Stimulated activated CD8-positive, alpha-beta memory T cell treated with anti-CD3 and anti-CD28 coated beads, Interleukin-4, amount 100 ng/mL, for 24 hours (primary cell): ENCODE results near the gene KXD1.

Experiments
- DNase-seq: peaks from one replicate; pipeline ENCODE4 v3.0.0-alpha.2; 2020; ENCODE audit warnings: low read depth

KXD1 gene

DNA sequence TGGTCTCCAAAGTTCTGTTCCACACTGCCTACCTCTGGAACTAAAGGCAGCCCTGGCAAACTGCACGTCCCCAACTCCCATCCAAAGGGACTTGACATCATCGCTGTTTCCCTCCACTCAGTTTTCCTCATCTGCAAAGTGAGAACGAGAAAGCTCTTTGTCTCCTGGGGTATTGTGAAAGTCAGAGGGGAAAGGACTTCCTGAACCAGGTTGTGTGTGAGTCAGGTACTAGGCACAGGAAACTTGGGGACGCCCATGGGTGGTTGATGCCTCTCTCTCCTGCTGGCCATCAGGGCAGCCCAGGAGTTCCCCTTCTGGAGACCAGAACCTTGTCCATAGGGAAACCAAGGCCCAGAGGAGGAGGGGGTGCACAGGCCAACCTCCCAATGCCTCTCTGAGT lies 44.2 kb downstream of the KXD1 start:
- no peak for DNase-seq

DNA sequence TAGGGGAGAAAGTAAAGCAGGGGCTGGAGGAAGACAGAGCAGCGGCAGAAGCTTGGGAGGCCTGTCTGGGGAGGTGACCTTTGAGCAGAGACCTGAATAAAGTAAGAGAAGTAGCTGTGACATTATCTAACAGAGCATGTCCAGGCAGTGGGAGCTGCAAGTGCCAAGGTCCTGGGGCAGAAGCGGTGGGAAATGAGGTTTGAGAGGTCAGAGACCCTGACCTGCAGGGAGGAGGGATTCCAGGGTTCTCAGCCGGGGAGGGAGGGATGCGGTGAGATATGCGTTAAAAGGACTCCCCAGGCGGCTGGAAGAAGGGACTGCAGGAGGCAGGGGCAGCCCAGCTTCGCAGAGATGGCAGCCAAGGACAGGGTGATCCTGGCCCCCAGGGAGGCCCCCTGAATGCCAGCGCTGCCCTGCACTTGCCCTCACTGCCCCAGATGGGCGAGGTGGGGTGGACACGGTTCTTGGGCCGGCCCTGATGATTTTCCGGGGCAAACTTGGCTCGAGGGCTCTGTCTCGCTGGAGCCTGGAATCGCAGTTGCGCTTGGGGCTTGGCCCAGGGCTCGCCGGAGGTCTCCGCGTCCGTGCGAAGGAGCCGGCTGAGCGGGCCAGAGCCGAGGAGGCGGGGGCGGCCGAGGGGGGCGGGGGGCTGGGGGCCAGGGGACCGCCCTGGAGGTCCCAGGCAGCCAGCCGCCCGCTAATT lies 45.7 kb downstream of the KXD1 start:
- DNase-seq, result no peak

DNA sequence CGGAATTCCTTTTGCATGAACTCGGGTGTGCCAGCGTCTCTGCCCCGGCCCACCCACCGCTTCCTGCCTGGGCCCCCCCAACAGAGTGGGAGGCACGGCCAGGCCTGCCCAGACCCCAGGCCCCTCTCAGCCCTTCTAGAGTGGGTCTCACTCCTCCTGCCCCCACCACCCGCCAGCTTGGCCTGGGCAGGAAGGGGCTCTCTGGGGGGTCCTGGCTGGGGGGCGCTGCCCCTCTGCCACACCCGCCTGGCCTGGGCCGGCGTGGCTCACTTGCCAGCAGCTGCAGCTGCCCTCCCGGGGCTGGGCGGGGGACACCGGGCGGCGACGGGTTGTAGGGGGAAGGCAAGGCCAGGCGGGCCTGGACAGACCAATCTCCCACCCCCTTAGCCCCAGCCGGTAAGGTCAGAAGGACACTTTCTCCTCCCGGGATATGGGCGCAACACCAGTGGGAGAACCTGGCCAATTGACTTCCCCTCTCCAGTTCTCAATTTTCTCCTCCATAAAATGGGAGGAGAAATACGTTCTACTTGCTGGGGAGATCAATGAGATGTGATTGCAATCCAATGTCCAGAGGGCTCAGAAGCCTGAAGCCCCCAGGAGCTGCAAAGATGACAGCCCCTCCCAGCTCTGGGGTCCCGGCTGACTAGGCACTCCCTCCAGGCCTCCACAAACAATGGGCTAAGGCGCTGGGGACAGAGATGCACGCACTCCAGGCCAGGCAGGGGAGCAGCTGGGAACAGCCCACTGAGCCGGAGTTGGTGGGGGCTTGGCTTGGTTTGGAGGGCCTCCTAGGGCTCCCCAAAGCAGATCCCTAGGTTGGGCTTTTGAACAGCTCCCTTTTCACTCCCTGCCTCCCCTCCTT lies 46.5 kb downstream of the KXD1 start:
- no peak for DNase-seq

DNA sequence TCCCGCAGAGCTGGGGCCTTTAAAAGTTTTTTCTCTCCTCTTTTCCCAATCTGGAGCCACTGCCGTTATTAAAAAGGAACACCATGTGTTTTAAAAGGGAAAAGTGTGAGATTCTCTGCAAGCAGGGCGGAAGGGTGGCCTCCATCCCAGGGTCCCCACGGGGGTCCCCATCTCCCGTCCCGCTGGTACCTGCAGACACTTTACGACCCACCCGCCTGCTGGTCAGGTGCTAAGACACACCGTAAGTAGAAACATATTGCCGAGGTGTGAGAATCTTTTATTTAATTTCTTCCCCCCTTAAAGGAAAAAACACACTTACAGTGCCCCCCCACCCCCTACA lies 47.1 kb downstream of the KXD1 start:
- no peak for DNase-seq

DNA sequence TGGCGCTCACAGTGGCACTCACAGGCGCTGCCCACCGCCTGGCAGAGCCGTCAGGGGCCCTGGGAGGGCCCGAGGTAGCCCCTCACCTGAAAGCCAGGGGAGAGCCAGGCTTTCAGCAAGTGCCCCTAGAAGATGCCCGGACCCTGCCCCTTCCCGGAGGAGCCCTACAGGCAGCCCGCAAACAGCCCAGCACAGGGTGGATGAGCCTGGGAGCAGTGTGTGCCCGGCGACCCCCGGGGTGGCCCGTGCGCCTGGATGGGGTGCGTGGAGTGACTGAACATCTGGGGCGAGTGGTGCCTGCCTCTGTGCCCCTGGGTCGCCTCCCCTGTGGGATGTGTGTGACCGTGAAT lies 47.5 kb downstream of the KXD1 start:
- no peak for DNase-seq

DNA sequence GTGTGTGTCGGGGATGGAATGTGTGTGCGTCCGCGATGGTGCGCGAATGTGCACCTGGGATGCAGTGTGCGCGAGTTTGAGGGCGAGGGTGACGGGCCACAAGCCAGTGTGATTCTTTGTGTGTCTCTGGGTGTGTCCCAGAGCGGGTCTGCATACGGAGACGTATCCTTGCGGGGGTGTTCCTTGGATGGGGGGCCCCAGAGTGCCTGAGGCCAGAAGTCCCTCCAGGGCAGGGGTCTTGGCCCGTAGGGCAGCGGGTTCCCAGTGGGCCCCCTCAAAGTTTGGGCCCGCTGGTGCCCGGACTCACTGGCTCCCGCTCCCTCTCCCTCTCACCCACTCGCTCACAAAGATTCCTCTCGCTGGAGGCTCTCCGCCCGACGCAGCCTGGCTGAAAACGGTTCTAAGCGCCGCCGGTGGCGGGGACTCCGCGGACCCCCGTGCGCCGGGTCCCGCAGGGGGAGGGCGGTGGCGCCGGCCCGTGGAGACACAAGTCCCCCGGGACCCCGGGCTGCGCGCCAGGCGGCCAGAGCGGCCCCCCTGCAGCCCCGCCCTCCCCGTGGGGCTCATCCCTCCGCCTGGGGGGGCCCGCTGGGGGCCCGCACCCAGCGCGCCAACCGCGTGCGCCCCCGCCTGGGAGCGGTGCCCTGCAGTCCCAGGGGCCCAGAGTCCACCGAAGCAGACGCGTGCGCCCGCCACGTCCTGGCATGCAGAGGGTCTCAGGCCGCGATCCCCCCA lies 48.0 kb downstream of the KXD1 start:
- DNase-seq, result no peak

DNA sequence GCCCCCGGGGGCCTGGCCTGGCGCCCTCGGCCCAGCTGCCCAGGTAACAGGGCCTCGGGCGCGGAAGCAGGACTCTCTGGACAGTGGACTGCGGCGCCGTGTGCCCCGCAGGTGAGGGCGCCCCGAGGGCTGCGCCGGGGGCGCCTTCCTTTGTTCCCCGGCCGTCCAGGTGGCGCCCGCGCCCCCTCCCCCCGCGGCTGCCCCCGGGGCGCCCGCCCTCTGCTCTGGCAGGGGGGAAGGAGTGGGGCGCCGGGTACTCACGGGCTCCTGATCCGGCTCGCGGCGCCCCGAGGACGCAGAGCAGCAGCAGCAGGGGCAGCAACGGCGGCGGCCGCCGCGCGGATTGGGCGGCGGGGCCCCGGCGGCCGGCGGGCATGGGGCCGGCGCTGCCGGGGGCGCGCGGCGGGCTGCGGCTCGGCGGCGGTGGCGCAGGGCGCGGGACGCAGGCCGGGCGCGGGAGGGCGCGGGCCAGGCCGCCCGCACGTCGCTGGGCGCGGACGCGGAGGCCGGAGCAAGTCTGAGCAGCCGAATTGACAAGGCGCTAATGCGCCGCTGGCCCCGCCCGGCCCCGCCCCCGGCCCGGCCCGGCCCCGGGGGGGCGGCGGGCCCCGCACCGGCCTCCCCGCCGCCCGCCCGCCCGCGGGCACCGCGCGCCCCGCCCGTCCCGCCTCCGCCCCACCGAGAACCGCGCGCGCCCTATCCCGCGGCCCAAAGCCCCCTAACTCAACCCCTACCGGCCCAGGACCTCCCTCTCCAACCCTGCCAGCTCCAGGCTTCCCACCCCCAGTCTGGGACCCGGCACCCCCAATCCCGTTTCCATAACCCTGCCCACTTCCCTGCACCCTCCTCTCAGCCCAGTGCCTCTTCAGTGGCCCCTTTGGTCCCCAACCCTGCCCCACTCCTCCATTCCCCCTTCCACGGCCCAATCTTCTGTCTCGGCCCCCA lies 48.9 kb downstream of the KXD1 start, which contains the start of gene CRLF1:
Gene CRLF1, minus strand, starts transcription at position 519 of the 945 bp plus-strand sequence. Its CDS starts 143 bp downstream, at position 376.
- no peak for DNase-seq

DNA sequence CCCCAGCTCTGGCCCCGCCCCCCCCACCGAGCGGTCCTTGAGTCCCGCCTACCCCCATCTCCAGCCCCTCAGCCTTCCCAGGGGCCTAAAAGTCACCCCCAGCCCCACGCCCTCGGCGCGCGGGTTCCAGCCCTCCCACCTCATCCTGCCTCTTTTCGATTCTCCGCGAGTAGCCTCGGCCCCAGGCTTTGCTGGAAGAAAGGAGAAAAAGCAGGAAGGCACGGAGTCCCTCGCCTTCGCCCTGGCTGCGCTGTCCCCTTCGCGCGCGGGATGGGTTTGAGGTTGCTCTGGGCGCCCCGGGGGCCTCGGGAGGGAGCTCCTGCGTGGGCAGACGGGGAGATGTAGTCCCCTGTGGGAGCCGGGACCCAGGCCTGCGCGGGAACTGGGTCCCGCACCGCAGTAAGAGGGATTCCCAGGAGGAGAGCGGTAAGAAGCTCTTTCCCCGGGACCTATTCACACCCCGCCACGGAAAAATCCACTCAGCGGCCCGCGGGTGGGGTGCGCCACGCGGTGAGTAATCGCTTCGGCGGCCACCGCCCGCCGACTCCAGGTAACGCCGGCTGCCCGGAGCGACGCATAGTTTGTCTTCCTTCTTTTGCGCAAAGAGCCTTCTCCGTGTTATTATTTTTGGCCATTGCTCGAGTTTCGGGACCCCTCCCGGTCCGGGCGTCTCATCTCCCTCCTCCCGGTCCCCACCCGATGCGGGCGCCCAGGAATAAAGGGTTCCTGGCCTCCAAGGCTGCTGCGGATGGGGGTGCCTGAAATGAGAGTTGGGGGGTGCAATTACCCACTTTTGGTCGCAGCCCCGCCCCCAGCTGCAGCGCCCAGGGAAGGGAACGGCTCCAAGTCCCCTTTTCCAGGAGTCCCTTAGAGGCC lies 49.8 kb downstream of the KXD1 start:
- DNase-seq, result no peak

DNA sequence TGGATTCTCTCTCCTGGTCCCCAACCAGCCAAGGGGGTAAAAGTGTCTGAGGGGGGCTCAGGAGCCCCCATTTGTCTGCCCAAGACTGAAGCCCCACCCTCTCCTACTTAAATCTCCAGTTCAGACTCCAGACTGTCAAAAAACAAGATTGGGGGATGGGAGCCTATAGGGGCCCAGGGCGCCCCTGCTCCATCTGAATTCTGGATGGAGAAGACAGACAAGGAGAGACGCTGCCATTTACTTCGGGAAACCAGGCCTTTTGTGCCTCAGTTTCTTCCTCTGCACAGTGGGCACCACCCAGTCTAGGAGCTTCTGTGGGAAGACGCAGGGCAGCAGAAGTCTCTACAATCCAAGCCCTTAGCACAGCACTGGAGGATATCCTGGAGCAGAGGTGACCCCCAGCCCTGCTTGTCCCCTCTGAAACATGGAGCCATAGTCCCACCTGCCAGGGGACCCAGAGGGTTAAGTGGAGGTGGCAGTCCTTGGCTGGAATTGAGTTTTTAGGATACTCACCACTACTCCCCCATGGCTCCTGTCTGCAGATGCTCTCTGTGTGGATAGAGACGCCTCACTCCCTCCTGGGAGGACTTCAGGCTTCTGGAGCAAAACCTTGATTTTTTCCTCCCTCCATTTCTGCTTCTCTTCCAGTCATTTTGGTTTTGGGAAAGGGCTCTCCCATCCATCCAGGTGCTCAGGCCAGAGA lies 50.6 kb downstream of the KXD1 start:
- DNase-seq, result no peak

DNA sequence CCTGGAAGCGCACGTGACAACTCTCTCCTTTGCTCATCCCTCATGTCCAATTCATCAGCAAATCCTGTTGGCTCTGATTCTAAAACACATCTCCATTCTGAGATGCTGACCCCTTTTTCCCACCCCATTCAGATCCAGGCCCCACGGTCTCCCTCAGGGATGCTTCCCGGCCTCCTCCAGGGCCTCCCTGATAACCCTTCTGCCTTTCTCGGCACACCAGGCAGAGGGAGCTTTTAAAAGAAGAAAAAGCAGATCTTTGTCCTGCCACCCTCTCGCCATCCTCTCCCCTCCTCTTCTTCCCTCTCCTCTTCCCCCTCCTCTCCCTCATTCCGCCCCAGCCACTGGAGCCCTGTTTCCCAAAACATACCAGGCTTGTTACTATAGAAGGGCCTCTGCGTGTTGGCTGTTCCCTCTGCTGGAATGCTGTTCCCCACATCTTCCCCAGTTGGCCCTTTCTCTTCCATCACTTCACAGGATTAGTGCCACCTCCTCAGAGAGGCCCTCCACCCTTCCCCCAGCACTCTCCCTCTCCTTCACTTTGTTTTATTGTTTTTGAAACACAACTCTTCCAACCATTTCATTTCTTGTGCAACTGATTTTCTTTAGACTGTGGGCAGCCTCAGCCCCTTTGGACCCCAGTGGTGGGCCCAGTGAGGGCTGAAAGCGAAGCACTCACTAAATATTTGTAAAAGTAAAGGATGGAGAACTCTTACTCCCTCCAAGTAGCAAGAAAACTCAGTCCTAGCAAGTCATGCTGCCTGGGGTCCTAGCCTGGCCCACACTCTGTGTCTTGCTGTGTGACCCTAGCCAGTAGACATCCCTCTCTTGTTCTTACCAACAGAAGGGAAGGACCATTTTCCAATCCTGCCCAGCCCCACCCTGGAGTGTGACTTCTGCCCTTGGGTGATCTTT lies 51.4 kb downstream of the KXD1 start:
- no peak for DNase-seq

DNA sequence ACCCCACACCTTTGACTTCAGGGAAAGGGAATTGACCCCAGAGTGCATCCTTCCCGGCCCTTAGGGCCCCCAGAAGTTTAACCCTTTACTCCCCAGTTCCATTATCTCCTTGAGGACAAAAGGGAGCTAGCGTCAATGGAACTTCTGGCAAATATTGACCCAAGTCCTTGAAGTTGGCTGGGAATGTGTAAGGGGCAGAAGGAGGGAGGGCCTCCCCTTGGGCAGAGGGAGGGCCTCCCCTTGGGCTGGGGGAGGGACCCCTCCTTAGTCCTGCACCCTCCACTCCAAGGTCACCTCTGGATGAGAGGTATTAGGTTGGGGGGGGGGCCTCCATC lies 52.0 kb downstream of the KXD1 start:
- no peak for DNase-seq

DNA sequence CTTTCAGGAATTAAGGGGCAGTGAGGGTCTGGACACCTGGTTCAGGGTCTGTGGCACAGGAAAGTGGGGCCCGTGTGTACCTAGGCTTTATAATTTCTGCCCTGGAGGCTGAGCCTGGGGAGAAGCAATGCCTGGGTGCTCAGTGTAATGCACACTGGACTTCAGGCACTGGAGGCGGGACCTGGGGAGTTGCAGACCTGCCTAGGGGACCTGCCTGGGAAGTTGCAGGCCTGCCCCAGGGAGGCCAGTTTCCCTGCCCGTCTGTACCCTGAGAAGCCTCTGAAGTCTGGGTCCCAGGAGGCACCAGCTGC lies 52.5 kb downstream of the KXD1 start:
- DNase-seq, result no peak

DNA sequence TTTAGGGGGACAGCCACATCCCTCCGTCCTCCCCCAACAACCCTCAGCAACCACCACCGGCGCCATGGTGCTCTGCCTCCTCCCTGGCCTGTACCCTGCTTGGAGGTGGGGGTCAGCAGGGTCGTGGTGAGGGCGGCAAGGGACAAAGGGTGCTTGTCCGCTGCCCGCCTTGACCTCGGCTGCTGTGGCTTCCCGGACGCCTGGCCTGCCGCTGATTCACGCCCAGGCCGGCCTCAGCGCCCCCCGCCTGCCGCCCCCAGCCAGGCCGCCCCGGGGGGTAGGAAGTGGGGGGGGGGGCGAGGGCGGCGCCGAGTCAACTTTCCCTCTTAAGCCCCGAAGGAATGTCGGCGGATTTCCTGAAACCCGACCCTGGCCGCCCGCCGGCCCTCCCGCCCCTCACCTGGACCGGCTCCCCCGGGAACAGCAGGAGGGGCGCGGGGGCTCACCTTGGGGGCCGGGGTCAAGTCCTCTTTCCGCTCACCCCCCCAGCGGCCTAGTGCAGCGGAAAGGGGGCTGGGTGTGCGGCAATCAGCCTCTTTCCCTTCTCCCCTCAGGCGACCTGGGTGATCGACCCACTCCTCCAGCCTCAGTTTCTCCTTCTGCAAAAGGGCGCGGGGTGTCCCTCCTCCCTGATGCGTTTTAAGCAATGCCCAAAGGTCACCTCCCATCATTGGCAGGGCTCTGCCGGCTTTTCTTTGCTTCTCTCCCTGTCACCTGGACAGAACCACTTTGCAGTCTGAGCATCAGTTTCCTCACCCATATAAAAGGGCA lies 53.1 kb downstream of the KXD1 start:
- DNase-seq, result no peak

DNA sequence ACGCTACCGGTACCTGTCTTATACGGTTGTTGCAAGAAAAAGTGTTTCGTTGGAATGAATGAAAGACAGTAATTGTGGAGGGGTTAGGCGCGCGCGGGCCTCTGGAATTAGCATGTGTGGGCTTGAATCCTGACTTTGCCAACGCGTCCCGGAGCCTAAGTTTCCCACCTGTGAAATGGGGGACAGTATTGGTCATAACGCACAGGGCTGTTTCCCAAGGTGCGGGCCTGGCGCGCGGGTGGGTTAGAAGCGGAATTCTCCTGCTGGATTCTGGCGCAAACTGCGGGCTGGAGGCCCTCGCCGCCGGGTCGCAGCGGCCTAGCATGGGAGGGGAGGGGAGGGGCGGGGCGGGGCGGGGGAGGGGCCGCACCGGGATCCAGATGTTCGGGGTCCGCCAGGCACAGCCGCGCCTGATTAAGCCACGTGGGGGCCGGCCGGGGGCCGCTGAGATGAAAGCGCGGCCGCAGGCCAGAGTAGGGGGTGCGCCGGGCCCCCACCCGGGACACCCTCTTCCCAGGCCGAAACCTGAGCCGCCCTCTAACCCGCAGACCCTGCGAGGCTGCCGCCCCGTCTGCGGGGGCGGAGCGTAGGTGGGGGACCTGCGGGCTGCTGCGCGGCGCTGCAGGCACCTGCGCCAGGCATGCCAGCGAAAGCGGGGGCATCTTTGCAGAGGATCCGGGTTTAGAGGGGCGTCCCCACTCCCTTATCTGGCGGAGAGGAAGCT lies 53.8 kb downstream of the KXD1 start:
- DNase-seq, result no peak

DNA sequence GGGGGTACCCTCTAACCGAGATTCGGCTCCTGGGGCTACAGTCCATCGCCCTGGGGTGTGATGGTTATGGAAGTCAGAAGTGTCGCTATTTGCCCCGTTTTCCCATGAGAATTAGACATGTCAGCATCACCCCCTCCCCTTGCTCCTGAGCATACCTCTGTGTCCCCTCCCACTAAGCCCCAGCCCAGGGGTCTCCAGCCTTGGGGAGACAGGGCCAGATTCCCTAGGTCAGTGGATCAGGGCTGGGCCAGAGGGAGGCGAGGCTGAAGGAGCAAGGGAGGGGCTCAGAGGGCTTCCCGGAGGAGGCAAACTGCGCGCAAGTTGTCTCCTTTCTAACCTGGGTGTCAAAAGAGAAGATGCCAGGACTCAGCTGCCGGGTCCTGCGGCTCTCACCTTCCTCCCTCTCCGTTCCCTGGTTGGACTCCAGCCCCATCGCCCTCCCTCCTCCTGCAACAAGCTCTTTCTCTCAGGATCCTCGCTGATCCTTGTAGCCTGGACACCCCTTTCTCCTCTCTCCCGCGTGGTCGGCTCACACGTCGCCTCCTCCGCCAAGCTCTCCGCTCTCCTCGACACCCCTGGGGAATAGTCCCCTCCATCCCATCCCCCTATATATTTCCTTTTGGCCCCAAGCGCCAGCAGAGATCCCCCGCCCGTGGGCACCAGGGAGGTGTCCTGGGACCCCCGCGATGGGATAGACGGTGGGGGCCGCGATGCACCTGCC lies 54.5 kb downstream of the KXD1 start:
- DNase-seq, result no peak

DNA sequence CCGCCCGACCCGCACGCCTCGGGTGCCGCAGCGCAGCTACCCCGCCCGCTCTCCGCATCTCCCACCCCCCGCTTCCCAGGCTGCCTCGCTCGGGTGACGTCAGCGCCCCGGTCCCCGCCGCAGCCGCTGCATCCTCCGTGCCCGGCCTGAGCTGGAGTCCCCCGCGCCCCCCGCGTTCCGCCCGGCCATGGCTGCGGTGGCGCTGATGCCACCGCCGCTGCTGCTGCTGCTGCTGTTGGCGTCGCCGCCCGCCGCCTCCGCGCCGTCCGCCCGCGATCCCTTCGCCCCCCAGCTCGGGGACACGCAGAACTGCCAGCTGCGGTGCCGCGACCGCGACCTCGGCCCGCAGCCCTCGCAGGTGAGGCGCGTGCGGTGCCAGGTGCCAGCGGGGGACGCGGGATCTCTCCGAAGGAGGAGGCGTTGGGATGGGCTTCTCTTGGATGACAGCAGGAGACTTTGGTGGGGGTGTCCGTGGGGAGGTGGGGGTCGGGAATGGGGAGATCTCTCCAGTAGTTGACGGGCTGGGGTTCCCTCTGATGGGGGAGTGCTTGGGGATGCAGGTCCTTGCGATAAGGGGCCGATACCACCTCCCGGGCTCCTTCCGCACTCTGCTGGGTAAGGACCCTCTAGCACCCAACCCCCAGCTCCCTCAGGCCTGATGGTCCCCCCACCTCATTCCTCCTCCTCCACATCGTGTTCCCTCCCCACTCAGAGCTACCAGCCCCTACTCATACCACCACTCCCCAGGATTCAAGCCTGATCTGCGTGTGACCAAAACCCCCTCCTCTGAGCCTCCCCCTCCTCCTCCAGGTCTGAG lies 55.3 kb downstream of the KXD1 start, which contains the start of gene TMEM59L:
Gene TMEM59L, plus strand, starts transcription at position 99 of the 817 bp plus-strand sequence. Its CDS starts 89 bp downstream, at position 188.
- no peak for DNase-seq
